D721Med (cell line): Measurements from ENCODE around the gene TLCD5.

Source experiments
- DNase-seq: peaks from one replicate; pipeline ENCODE4 v3.0.0; 2011; ENCODE audit warnings: low spot score; ENCODE audit not compliant: insufficient read length
- FAIRE-seq: peaks from 2 replicates; lab custom pipeline; 2011; peaks lifted over from hg19 to GRCh38; lab: Jason Lieb, UNC
- CTCF ChIP-seq: IDR thresholded peaks from 2 replicates; pipeline ENCODE4 v1.5.1; 2012; ENCODE audit warnings: mild to moderate bottlenecking, control low read depth; ENCODE audit not compliant: insufficient read depth; ENCODE audit errors: missing control alignments

TLCD5 gene

GRCh38 chr11:120324932-120325810 lies at the start of gene TLCD5:
TSS of gene TLCD5 (plus strand) at chr11:120325299. CDS start at chr11:120327442, 2,143 bp downstream.
- DNase-seq, result no peak
- FAIRE-seq, result no peak
- peak; percentile 19 for TF ChIP-seq CTCF

- no peak for TF ChIP-seq CTCF
- FAIRE-seq, result no peak
- no peak for DNase-seq
Observed at GRCh38 chr11:120279502-120279901, 45.6 kb upstream of the TLCD5 start.

GRCh38 chr11:120280600-120281051 lies 44.5 kb upstream of the TLCD5 start:
- FAIRE-seq, result no peak
- no peak for TF ChIP-seq CTCF
- no peak for DNase-seq

- FAIRE-seq (no peak), DNase-seq (no peak)
- TF ChIP-seq CTCF, result no peak
Observed at GRCh38 chr11:120281143-120281795, 43.8 kb upstream of the TLCD5 start.

GRCh38 chr11:120283124-120283523 lies 42.0 kb upstream of the TLCD5 start:
- no peak for DNase-seq
- no peak for FAIRE-seq
- no peak for TF ChIP-seq CTCF

GRCh38 chr11:120284272-120284671 lies 40.8 kb upstream of the TLCD5 start:
- DNase-seq (no peak), FAIRE-seq (no peak)
- no peak for TF ChIP-seq CTCF
